Stimulated activated CD4-positive, alpha-beta T cell treated with anti-CD3 and anti-CD28 coated beads, Interleukin-4, amount 100 ng/mL, for 48 hours (primary cell): ENCODE measurements around the gene PACSIN3.
A peak's percentile ranks its signal among the peaks of the same experiment; 100 is the strongest.
"Not testable (repeated sequence)": the region's sequence is repeated elsewhere in the genome, so short reads cannot be mapped to it uniquely, and the experiment has no call there.

ENCODE experiments used
- DNase-seq, 2 donors: peaks; one replicate each; pipeline ENCODE4 v3.0.0-alpha.2; 2020; ENCODE audit warnings: low read depth in 2 of 2

Gene PACSIN3

GRCh38 chr11:47186076-47186699 is at the start of gene PACSIN3:
PACSIN3 (minus strand) TSS chr11:47186434; CDS start chr11:47182727, 3,707 bp downstream.
- peak; percentile 42 to 49 for DNase-seq

- DNase-seq: no peak
Observed at GRCh38 chr11:47235163-47235562, 48.9 kb upstream of the PACSIN3 start.

- no peak for DNase-seq
Observed at GRCh38 chr11:47234669-47235100, 48.5 kb upstream of the PACSIN3 start.

GRCh38 chr11:47233989-47234668 is 47.9 kb upstream of the PACSIN3 start:
- DNase-seq: no peak

GRCh38 chr11:47233051-47233450 is 46.8 kb upstream of the PACSIN3 start:
- DNase-seq: no peak

- DNase-seq: no peak
Observed at GRCh38 chr11:47229161-47229560, 42.9 kb upstream of the PACSIN3 start.

GRCh38 chr11:47225552-47226400 is 39.5 kb upstream of the PACSIN3 start:
- DNase-seq: no peak

- no peak for DNase-seq
Observed at GRCh38 chr11:47222696-47223095, 36.5 kb upstream of the PACSIN3 start.

- DNase-seq: no peak
Observed at GRCh38 chr11:47220401-47220821, 34.2 kb upstream of the PACSIN3 start.

- peak; percentile 47 to 73 for DNase-seq
Observed at GRCh38 chr11:47216121-47216798, 30.0 kb upstream of the PACSIN3 start.

- no peak for DNase-seq
Observed at GRCh38 chr11:47215366-47215910, 29.2 kb upstream of the PACSIN3 start.

GRCh38 chr11:47213950-47214565 is 27.8 kb upstream of the PACSIN3 start:
- DNase-seq: peak; percentile 83

GRCh38 chr11:47212938-47213337 is 26.7 kb upstream of the PACSIN3 start:
- DNase-seq: no peak

- DNase-seq: no peak
Observed at GRCh38 chr11:47208628-47209027, 22.4 kb upstream of the PACSIN3 start.

- not testable (repeated sequence) for DNase-seq
Observed at GRCh38 chr11:47208008-47208552, 21.8 kb upstream of the PACSIN3 start.

GRCh38 chr11:47207459-47207858 is 21.2 kb upstream of the PACSIN3 start:
- no peak for DNase-seq

- DNase-seq: not testable (repeated sequence)
Observed at GRCh38 chr11:47206577-47206976, 20.3 kb upstream of the PACSIN3 start.

- no peak for DNase-seq
Observed at GRCh38 chr11:47204637-47204989, 18.4 kb upstream of the PACSIN3 start.

GRCh38 chr11:47202576-47202975 is 16.3 kb upstream of the PACSIN3 start:
- DNase-seq: no peak

- no peak for DNase-seq
Observed at GRCh38 chr11:47201015-47201414, 14.8 kb upstream of the PACSIN3 start.

- DNase-seq: not testable (repeated sequence)
Observed at GRCh38 chr11:47198161-47198560, 11.9 kb upstream of the PACSIN3 start.
